ENCODE data around the gene SLC24A4. TPM values are rescaled to one million over a fixed set of nuclear protein-coding genes. Genes with fewer than 3 reads are reported as not detected.
A peak's percentile ranks its signal among the peaks of the same experiment; 100 is the strongest.

The SLC24A4 gene
- total RNA-seq, 4 donors from 2014 or later = 0.81 to 3.6 (median 1.4) TPM

DNA sequence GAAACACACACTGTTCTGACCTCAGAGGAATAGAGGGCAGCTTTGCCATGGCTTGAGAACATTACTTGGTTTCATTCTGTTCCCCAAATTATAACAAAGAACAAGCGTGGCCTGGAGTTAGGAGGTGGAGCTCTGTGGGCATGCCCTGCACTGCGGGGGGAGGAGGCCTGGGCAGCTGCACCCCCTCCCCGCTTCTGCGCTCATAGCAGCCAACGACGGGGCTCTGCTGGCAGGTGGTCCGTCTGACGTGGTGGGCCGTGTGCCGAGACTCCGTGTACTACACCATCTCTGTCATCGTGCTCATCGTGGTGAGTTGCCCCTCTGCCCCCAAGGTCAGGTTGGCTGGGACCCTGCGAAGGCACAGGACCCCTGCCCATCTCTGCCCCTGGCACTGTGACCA, 120.2 kb downstream of the SLC24A4 start:
- peak overlapping the region in 2 of 4 donors; percentile 24 to 42 for H3K27ac ChIP-seq
- TF ChIP-seq POLR2AphosphoS5 (IDR thresholded peaks at IDR 0.05) = no peak
- TF ChIP-seq POLR2A (IDR thresholded peaks at IDR 0.05) = no peak
- TF ChIP-seq, protein P1, sequence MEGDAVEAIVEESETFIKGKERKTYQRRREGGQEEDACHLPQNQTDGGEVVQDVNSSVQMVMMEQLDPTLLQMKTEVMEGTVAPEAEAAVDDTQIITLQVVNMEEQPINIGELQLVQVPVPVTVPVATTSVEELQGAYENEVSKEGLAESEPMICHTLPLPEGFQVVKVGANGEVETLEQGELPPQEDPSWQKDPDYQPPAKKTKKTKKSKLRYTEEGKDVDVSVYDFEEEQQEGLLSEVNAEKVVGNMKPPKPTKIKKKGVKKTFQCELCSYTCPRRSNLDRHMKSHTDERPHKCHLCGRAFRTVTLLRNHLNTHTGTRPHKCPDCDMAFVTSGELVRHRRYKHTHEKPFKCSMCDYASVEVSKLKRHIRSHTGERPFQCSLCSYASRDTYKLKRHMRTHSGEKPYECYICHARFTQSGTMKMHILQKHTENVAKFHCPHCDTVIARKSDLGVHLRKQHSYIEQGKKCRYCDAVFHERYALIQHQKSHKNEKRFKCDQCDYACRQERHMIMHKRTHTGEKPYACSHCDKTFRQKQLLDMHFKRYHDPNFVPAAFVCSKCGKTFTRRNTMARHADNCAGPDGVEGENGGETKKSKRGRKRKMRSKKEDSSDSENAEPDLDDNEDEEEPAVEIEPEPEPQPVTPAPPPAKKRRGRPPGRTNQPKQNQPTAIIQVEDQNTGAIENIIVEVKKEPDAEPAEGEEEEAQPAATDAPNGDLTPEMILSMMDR (IDR thresholded peaks at IDR 0.05) = no peak
- TF ChIP-seq EP300 (IDR thresholded peaks at IDR 0.05) = no peak
- no peaks in the 10 kb centered on the region for H3K4me1 ChIP-seq
- H3K4me3 ChIP-seq = peak overlapping the region in 1 of 2 donors; percentile 30
- no peak for ATAC-seq
- no peaks in the 10 kb centered on the region for H3K27me3 ChIP-seq
- H3K36me3 ChIP-seq = no peaks in the 10 kb centered on the region
- no peaks in the 10 kb centered on the region for H3K9me3 ChIP-seq
- WGBS, 2 donors (ENCODE audit: low coverage in 1 of 2) = 100% methylated on average over 1 of the region's 14 CpGs; no CpG with 5 or more reads in 1 of the 2 donors

GRCh38 chr14:92443741-92444140, 120.8 kb downstream of the SLC24A4 start:
- no peak for ATAC-seq
- H3K27me3 ChIP-seq = no peaks in the 10 kb centered on the region
- H3K9me3 ChIP-seq = no peaks in the 10 kb centered on the region
- TF ChIP-seq, protein P1 (IDR thresholded peaks at IDR 0.05) = no peak
- TF ChIP-seq POLR2AphosphoS5 (IDR thresholded peaks at IDR 0.05) (no peak), POLR2A (IDR thresholded peaks at IDR 0.05) (no peak), EP300 (IDR thresholded peaks at IDR 0.05) (no peak)
- no peaks in the 10 kb centered on the region for H3K4me1 ChIP-seq
- peak overlapping the region in 2 of 4 donors; percentile 24 to 42 for H3K27ac ChIP-seq
- 71 to 92% methylated on average over 1 to 2 of the region's 8 CpGs for WGBS, 2 donors (ENCODE audit: low coverage in 1 of 2)
- peak overlapping the region in 1 of 2 donors; percentile 30 for H3K4me3 ChIP-seq
- H3K36me3 ChIP-seq = no peaks in the 10 kb centered on the region

GRCh38 chr14:92446771-92447170, 123.8 kb downstream of the SLC24A4 start:
- Histone ChIP-seq H3K27me3 (no peaks in the 10 kb centered on the region), H3K9me3 (no peaks in the 10 kb centered on the region), H3K36me3 (no peaks in the 10 kb centered on the region), H3K4me3 (no peak overlapping the region), H3K4me1 (no peaks in the 10 kb centered on the region), H3K27ac (no peak overlapping the region)
- ATAC-seq = no peak
- TF ChIP-seq, protein P1 (IDR thresholded peaks at IDR 0.05) = no peak
- no peak for TF ChIP-seq EP300 (IDR thresholded peaks at IDR 0.05)
- no peak for TF ChIP-seq POLR2A (IDR thresholded peaks at IDR 0.05)
- TF ChIP-seq POLR2AphosphoS5 (IDR thresholded peaks at IDR 0.05) = no peak
- WGBS, 2 donors (ENCODE audit: low coverage in 1 of 2) = no CpG with 5 or more reads among the region's 5 CpGs

DNA sequence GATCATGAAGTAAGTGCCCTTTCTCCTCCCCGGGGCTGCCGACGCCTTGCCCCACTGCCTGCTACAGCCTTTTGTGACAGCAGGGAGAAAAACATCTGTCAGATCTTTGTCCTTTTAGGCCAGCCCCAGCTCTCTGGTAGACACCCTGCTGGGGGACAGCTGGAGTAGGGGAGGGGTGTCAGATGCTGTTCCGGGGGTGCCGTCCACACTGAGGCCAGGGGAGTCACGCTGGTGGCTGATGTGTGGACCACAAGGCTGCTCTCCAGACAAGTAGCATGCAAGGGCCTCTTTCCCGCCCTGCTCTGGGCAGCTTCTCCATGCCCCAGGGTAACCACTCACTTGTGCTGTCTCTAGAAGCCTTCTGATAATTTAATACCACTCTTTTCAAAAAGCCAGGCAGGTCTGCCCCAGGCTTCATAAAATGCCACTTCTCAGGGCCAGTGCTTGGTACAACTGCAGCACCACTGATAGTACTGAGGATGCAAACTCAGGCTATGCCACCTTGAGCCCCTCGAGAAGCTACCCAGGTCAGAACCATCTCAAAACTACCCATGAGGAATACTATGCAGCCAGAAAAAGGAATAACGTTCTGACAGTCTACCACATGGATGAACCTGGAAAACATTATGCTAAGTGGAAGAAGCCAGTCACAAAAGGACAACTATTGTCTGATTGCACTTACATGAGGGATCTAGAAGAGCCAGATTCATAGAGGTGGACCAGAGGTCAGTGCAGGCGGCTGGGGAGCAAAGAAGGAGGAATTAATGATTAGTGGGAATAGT, 124.6 kb downstream of the SLC24A4 start:
- H3K27me3 ChIP-seq = no peaks in the 10 kb centered on the region
- no peaks in the 10 kb centered on the region for H3K4me1 ChIP-seq
- H3K36me3 ChIP-seq = no peaks in the 10 kb centered on the region
- H3K9me3 ChIP-seq = no peaks in the 10 kb centered on the region
- H3K4me3 ChIP-seq = no peak overlapping the region
- no peak for TF ChIP-seq EP300 (IDR thresholded peaks at IDR 0.05)
- TF ChIP-seq, protein P1 (IDR thresholded peaks at IDR 0.05) = no peak
- TF ChIP-seq POLR2AphosphoS5 (IDR thresholded peaks at IDR 0.05) = no peak
- no peak for TF ChIP-seq POLR2A (IDR thresholded peaks at IDR 0.05)
- ATAC-seq = no peak
- no peak overlapping the region for H3K27ac ChIP-seq
- WGBS, 2 donors (ENCODE audit: low coverage in 1 of 2) = 100% methylated on average over 1 of the region's 10 CpGs

DNA sequence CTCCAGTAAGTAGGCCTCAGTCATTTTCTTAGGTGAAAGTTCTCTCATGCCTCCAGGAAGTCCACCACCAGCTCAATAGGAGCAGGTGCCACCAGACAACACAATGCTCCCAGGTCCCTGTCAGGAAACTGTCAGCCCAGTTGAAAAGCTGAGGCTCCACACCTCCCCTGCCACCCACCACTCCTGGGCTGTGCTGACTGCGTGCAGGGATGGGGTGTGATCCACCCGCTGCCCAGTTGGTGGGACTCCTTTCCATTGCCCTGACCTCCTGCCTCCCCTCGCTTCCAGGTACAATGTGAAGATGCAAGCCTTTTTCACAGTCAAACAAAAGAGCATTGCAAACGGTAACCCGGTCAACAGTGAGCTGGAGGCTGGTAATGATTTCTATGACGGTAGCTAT, 125.8 kb downstream of the SLC24A4 start:
- 100% methylated on average over 1 of the region's 6 CpGs for WGBS, 2 donors (ENCODE audit: low coverage in 1 of 2)
- TF ChIP-seq POLR2AphosphoS5 (IDR thresholded peaks at IDR 0.05) (no peak), POLR2A (IDR thresholded peaks at IDR 0.05) (no peak), EP300 (IDR thresholded peaks at IDR 0.05) (no peak)
- TF ChIP-seq, protein P1 (IDR thresholded peaks at IDR 0.05) = no peak

More for the DNA sequence above, 125.8 kb downstream of the SLC24A4 start:
- no peaks in the 10 kb centered on the region for H3K27me3 ChIP-seq
- no peaks in the 10 kb centered on the region for H3K36me3 ChIP-seq
- no peaks in the 10 kb centered on the region for H3K9me3 ChIP-seq
- H3K4me1 ChIP-seq = no peaks in the 10 kb centered on the region
- ATAC-seq = no peak
- no peak overlapping the region for H3K27ac ChIP-seq
- H3K4me3 ChIP-seq = no peak overlapping the region
